Neural cell (in vitro differentiated cells): ENCODE results near the gene DOK1. TPM values are rescaled to one million over a fixed set of nuclear protein-coding genes. Genes with fewer than 3 reads are reported as not detected.

Experiments
- H2AFZ ChIP-seq: fragments of 200-600, 300-800 bp; sonication (generic), shearing (Covaris generic); 2 replicates; pipeline ENCODE4 v1.6.0; 2014; ENCODE audit warnings: low read depth, mild to moderate bottlenecking, antibody characterized with exemption, low read length, moderate library complexity
- H3F3A ChIP-seq: fragments of 200-600 bp; shearing (Covaris generic); 2 replicates; pipeline ENCODE4 v1.6.1; 2016; ENCODE audit warnings: mild to moderate bottlenecking, moderate library complexity, mixed read lengths, antibody characterized with exemption, low read length; ENCODE audit not compliant: insufficient read depth, poor library complexity, severe bottlenecking
- H3K27ac ChIP-seq: fragments of 200-600, 300-800 bp; sonication (generic), shearing (Covaris generic); 2 replicates; pipeline ENCODE4 v1.5.1; 2014; ENCODE audit warnings: mild to moderate bottlenecking, low read length, moderate library complexity
- H3K27me3 ChIP-seq: fragments of 300-800, 200-600 bp; sonication (generic), shearing (Covaris generic); 2 replicates; pipeline ENCODE4 v1.6.0; 2014; ENCODE audit warnings: mild to moderate bottlenecking, low read depth, low read length, moderate library complexity; ENCODE audit not compliant: insufficient read depth
- H3K36me3 ChIP-seq: fragments of 300-800, 200-600 bp; sonication (generic), shearing (Covaris generic); 2 replicates; pipeline ENCODE4 v1.5.1; 2014; ENCODE audit warnings: mild to moderate bottlenecking, antibody characterized with exemption, low read length, moderate library complexity; ENCODE audit not compliant: insufficient read depth
- H3K4me2 ChIP-seq: fragments of 300-800, 200-600 bp; sonication (generic), shearing (Covaris generic); 2 replicates; pipeline ENCODE4 v1.6.0; 2014; ENCODE audit warnings: mild to moderate bottlenecking, low read length
- H3K4me3 ChIP-seq: fragments of 300-800, 200-600 bp; sonication (generic), shearing (Covaris generic); 2 replicates; pipeline ENCODE4 v1.5.1; 2014; ENCODE audit warnings: mild to moderate bottlenecking, low read length, moderate library complexity
- H3K79me2 ChIP-seq: fragments of 200-600 bp; shearing (Covaris generic); replicated peaks from 2 replicates; pipeline ENCODE4 v1.6.0; 2014; ENCODE audit warnings: mild to moderate bottlenecking, low read length, moderate library complexity; ENCODE audit not compliant: insufficient read depth
- H3K9ac ChIP-seq: fragments of 300-800, 200-600 bp; sonication (generic), shearing (Covaris generic); 2 replicates; pipeline ENCODE4 v1.6.1; 2016; ENCODE audit warnings: mild to moderate bottlenecking, low read length, mixed read lengths
- H3K9me2 ChIP-seq: fragments of 200-600 bp; shearing (Covaris generic); 2 replicates; pipeline ENCODE4 v1.6.1; 2016; ENCODE audit warnings: mild to moderate bottlenecking, low read length, mixed read lengths; ENCODE audit not compliant: insufficient read depth
- H3K9me3 ChIP-seq: fragments of 200-600, 300-800 bp; sonication (generic), shearing (Covaris generic); 2 replicates; pipeline ENCODE4 v1.6.1; 2016; ENCODE audit warnings: mild to moderate bottlenecking, mixed run types, low read length, moderate library complexity, mixed read lengths
- H4K20me1 ChIP-seq: fragments of 200-600 bp; shearing (Covaris generic); 2 replicates; pipeline ENCODE4 v1.6.1; 2016; ENCODE audit warnings: mild to moderate bottlenecking, mixed run types; ENCODE audit not compliant: insufficient read depth
- EP300 ChIP-seq: fragments of 450-650 bp; conservative IDR thresholded peaks from 2 replicates; pipeline ENCODE4 v1.6.1; 2014; ENCODE audit warnings: antibody characterized with exemption, mild to moderate bottlenecking, moderate library complexity; ENCODE audit not compliant: poor library complexity, severe bottlenecking
- EZH2 ChIP-seq: fragments of 200-600, 300-800 bp; shearing (Covaris generic), sonication (generic); IDR thresholded peaks from 2 replicates; pipeline ENCODE4 v1.6.1; 2014; ENCODE audit warnings: antibody characterized with exemption, low read length, borderline replicate concordance, mild to moderate bottlenecking; ENCODE audit not compliant: insufficient read depth, poor library complexity, severe bottlenecking
- MXI1 ChIP-seq: fragments of 450-650 bp; conservative IDR thresholded peaks from 2 replicates; pipeline ENCODE4 v1.6.1; 2014; ENCODE audit warnings: antibody characterized with exemption, mild to moderate bottlenecking; ENCODE audit not compliant: poor library complexity, severe bottlenecking
- POLR2AphosphoS5 ChIP-seq: IDR thresholded peaks from 2 replicates; pipeline ENCODE4 v1.6.1; 2012
- RAD21 ChIP-seq: fragments of 450-650 bp; conservative IDR thresholded peaks from 2 replicates; pipeline ENCODE4 v1.6.1; 2014; ENCODE audit warnings: antibody characterized with exemption, mild to moderate bottlenecking, moderate library complexity
- SMC3 ChIP-seq: fragments of 450-650 bp; conservative IDR thresholded peaks from 2 replicates; pipeline ENCODE4 v1.6.1; 2014; ENCODE audit warnings: antibody characterized with exemption, mild to moderate bottlenecking, moderate library complexity; ENCODE audit not compliant: poor library complexity
- TAF1 ChIP-seq: IDR thresholded peaks from 2 replicates; pipeline ENCODE4 v1.6.1; 2012; ENCODE audit warnings: low read depth
- polyA plus RNA-seq: library from polyadenylated mRNA; depleted of rRNA; stranded (reverse); fragments of >200 nt; gene quantifications from 2 replicates; pipeline ENCODE4 v1.2.3, GENCODE V29; 2014
- TF ChIP-seq, protein P1 (sequence below): fragments of 450-650 bp; IDR thresholded peaks from 2 replicates; pipeline ENCODE4 v1.5.1; 2014; ENCODE audit warnings: antibody characterized with exemption, mild to moderate bottlenecking, moderate library complexity; ENCODE audit not compliant: poor library complexity, severe bottlenecking
- TF ChIP-seq, protein P2 (sequence below): IDR thresholded peaks from 2 replicates; pipeline ENCODE4 v1.6.1; 2012; ENCODE audit warnings: borderline replicate concordance

The DOK1 gene
- polyA plus RNA-seq, 1 donor from 2014 or later, result 0.79 TPM

DNA sequence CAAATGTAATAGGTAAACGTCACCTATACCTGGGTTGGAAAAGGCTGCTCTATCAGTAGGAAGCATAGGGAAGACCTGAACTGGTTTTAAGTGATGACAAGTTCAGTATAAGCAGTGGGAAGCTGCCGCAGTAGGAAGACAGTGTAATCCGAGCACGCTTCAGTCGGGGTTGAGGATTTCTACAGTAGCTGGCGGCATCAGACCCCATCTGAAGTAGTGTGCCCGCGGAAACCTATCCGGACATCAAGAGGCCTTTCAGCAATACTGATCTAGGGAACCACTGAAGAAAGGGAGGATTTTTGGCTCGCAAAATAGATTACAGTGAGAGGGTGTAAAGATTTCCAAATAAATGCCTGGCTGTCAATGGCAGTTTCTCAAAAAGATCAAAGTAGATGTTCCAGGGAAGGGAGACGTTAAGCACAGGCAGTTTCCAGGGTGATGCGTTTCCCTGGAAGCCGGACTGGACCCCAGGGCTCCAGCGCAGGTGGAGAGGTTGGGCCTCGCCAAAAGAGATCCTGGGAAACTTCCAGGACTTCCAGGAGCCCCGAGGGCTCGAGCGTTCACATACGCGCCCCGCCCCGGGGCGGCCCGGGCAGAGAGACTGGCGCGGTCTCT, 6.1 kb upstream of the DOK1 start:
- H3K9me2 ChIP-seq, result no peaks in the 10 kb centered on the region
- H2AFZ ChIP-seq, result no peak overlapping the region
- no peaks in the 10 kb centered on the region for H3K36me3 ChIP-seq
- TF ChIP-seq, protein P1, sequence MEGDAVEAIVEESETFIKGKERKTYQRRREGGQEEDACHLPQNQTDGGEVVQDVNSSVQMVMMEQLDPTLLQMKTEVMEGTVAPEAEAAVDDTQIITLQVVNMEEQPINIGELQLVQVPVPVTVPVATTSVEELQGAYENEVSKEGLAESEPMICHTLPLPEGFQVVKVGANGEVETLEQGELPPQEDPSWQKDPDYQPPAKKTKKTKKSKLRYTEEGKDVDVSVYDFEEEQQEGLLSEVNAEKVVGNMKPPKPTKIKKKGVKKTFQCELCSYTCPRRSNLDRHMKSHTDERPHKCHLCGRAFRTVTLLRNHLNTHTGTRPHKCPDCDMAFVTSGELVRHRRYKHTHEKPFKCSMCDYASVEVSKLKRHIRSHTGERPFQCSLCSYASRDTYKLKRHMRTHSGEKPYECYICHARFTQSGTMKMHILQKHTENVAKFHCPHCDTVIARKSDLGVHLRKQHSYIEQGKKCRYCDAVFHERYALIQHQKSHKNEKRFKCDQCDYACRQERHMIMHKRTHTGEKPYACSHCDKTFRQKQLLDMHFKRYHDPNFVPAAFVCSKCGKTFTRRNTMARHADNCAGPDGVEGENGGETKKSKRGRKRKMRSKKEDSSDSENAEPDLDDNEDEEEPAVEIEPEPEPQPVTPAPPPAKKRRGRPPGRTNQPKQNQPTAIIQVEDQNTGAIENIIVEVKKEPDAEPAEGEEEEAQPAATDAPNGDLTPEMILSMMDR, result no peak
- no peak for TF ChIP-seq EZH2
- TF ChIP-seq TAF1, result no peak
- TF ChIP-seq RAD21, result no peak
- no peak for TF ChIP-seq POLR2AphosphoS5
- TF ChIP-seq EP300, result no peak
- TF ChIP-seq SMC3, result no peak
- no peak for TF ChIP-seq MXI1
- TF ChIP-seq, protein P2, sequence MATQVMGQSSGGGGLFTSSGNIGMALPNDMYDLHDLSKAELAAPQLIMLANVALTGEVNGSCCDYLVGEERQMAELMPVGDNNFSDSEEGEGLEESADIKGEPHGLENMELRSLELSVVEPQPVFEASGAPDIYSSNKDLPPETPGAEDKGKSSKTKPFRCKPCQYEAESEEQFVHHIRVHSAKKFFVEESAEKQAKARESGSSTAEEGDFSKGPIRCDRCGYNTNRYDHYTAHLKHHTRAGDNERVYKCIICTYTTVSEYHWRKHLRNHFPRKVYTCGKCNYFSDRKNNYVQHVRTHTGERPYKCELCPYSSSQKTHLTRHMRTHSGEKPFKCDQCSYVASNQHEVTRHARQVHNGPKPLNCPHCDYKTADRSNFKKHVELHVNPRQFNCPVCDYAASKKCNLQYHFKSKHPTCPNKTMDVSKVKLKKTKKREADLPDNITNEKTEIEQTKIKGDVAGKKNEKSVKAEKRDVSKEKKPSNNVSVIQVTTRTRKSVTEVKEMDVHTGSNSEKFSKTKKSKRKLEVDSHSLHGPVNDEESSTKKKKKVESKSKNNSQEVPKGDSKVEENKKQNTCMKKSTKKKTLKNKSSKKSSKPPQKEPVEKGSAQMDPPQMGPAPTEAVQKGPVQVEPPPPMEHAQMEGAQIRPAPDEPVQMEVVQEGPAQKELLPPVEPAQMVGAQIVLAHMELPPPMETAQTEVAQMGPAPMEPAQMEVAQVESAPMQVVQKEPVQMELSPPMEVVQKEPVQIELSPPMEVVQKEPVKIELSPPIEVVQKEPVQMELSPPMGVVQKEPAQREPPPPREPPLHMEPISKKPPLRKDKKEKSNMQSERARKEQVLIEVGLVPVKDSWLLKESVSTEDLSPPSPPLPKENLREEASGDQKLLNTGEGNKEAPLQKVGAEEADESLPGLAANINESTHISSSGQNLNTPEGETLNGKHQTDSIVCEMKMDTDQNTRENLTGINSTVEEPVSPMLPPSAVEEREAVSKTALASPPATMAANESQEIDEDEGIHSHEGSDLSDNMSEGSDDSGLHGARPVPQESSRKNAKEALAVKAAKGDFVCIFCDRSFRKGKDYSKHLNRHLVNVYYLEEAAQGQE, result no peak
- peak overlapping the region; percentile 55 for H3K4me3 ChIP-seq
- H3K9me3 ChIP-seq, result no peaks in the 10 kb centered on the region
- H3K27me3 ChIP-seq, result peaks cover 30% of the 10 kb centered on the region
- no peaks in the 10 kb centered on the region for H3K79me2 ChIP-seq
- no peak overlapping the region for H3K27ac ChIP-seq
- H3F3A ChIP-seq, result no peaks in the 10 kb centered on the region
- H3K9ac ChIP-seq, result no peak overlapping the region
- no peak overlapping the region for H3K4me2 ChIP-seq
- no peaks in the 10 kb centered on the region for H4K20me1 ChIP-seq

DNA sequence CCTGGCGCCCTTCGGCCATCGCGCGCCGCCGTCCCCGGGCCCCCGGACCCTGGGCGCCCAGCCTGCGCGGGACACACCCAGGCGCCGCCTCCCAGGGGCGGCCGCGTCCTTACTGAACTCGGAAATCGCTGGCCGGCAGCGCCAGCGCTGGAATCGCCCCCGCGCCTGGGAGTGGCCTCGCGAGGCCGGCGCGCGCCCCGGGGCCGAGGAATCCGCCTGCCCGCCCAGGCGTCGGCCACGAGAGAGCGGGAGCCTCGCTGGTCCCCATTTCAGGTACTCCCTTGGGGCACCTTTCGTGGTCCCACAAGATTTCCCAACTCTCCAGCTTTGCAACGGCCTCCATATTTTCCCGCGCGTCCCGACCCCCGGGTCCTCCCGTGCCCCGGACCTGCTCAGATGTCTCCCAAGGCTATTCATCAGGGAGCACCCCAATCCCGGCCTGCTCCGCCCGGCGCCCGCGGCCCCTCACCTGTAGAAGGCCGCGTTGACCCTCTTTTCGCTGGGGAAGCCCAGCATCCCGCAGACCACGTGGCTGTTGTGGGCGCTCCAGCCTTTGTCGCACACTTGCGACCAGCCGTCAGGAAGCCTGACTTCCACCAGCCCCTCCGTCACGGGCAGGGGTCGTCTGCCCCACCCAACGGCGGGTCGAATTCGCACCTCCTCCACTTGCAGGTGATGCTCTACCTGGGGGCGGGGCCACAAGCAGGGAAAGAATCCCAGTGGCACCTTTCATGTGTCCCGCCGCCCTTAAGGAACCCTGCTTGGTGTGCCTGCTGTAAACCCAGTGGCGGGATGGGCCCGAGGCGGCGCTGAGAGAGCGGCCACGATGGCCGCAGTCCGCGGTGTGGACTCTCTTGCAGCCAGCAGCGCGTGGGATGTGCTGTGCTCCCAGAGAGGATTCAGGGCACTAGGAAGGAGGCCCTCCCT, 5.4 kb upstream of the DOK1 start:
- H4K20me1 ChIP-seq, result no peaks in the 10 kb centered on the region
- peak overlapping the region; percentile 55 for H3K4me3 ChIP-seq
- H3K4me2 ChIP-seq, result no peak overlapping the region
- no peaks in the 10 kb centered on the region for H3K79me2 ChIP-seq
- TF ChIP-seq RAD21, result no peak
- no peak overlapping the region for H2AFZ ChIP-seq
- H3F3A ChIP-seq, result no peaks in the 10 kb centered on the region
- peaks cover 37% of the 10 kb centered on the region for H3K27me3 ChIP-seq
- no peaks in the 10 kb centered on the region for H3K36me3 ChIP-seq
- H3K9me2 ChIP-seq, result no peaks in the 10 kb centered on the region
- H3K9me3 ChIP-seq, result no peaks in the 10 kb centered on the region
- H3K27ac ChIP-seq, result no peak overlapping the region
- H3K9ac ChIP-seq, result no peak overlapping the region
